Fibroblast of lung (primary cell): ENCODE results near the gene EIF5.

ENCODE experiments used
- CTCF ChIP-seq, 2 donors: IDR thresholded peaks in 1 of 2; conservative IDR thresholded peaks in 1 of 2; 1 replicate in 1 of 2; 2 replicates in 1 of 2; pipeline ENCODE4 v1.5.1; 2011 to 2012; ENCODE audit warnings: low read length in 2 of 2, control low read depth in 1 of 2, inconsistent platforms in 1 of 2, low read depth in 1 of 2, mild to moderate bottlenecking in 1 of 2
- EZH2 ChIP-seq: IDR thresholded peaks from 2 replicates; pipeline ENCODE4 v1.5.1; 2012; ENCODE audit warnings: low read length, control low read depth, mild to moderate bottlenecking; ENCODE audit errors: missing control alignments

GRCh38 chr14:103343905-103344797, 10.1 kb downstream of the EIF5 start:
- no peak for TF ChIP-seq CTCF (conservative IDR thresholded peaks at IDR 0.05 in 1 of 2, IDR thresholded peaks at IDR 0.05 in 1 of 2; ENCODE audit: low read depth in 1 of 2, low read length in 2 of 2)
- TF ChIP-seq EZH2 = no peak
